ENCODE results near the gene CDH13. TPM values are rescaled to one million over a fixed set of nuclear protein-coding genes. Genes with fewer than 3 reads are reported as not detected.

Gene CDH13
- total RNA-seq, 1 donor from 2014 or later, result not detected

- intact Hi-C loops (cut with micrococcal nuclease), result no loop called here
- Mint-ChIP-seq H3K9me3 (no peaks in the 10 kb centered on the region), H3K27me3 (peaks cover 10% of the 10 kb centered on the region), H3K4me3 (no peak overlapping the region), H3K27ac (no peak overlapping the region), H3K36me3 (ENCODE audit: low read depth) (no peaks in the 10 kb centered on the region), H3K4me1 (no peaks in the 10 kb centered on the region)
- no peak for DNase-seq
- no peak for TF ChIP-seq CTCF (IDR thresholded peaks at IDR 0.05)
- ChIA-PET CTCF (no interaction called here), POLR2A (no interaction called here)
- no peak for ATAC-seq (ENCODE audit: low read depth)
Measured at GRCh38 chr16:82703871-82704768, 77.4 kb downstream of the CDH13 start.

- intact Hi-C loops (cut with micrococcal nuclease), result no loop called here
- no peak for ATAC-seq (ENCODE audit: low read depth)
- Mint-ChIP-seq H3K4me3 (no peak overlapping the region), H3K36me3 (ENCODE audit: low read depth) (no peaks in the 10 kb centered on the region), H3K4me1 (no peaks in the 10 kb centered on the region), H3K27me3 (peaks cover 3% of the 10 kb centered on the region), H3K9me3 (no peaks in the 10 kb centered on the region), H3K27ac (no peak overlapping the region)
- no peak for TF ChIP-seq CTCF (IDR thresholded peaks at IDR 0.05)
- ChIA-PET CTCF (no interaction called here), POLR2A (no interaction called here)
- DNase-seq, result no peak
Measured at GRCh38 chr16:82709987-82710386, 83.2 kb downstream of the CDH13 start.

DNA sequence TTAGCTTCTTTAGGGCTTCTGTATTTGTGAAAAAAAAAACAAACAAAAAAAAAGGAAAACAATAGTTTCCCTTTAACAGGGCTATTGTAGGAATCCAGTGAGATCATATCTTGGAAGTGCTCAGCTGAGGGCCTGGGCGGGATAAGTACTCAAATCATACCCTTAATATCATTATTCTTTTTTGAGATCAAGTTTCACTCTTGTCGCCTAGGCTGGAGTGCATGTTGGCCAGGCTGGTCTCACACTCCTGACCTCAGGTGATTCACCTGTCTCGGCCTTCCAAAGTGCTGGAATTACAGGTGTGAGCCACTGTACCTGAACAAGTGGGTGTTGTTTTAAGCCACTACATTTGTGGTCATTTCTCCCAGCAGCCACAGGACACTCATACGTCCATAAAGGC is 87.0 kb downstream of the CDH13 start:
- no peak overlapping the region for H3K4me3 Mint-ChIP-seq
- no peaks in the 10 kb centered on the region for H3K4me1 Mint-ChIP-seq
- TF ChIP-seq CTCF (IDR thresholded peaks at IDR 0.05), result no peak
- ChIA-PET POLR2A (no interaction called here), CTCF (no interaction called here)
- H3K9me3 Mint-ChIP-seq, result no peaks in the 10 kb centered on the region
- intact Hi-C loops (cut with micrococcal nuclease), result no loop called here
- DNase-seq, result no peak
- ATAC-seq (ENCODE audit: low read depth), result no peak
- H3K27ac Mint-ChIP-seq, result no peak overlapping the region
- peaks cover 3% of the 10 kb centered on the region for H3K27me3 Mint-ChIP-seq
- no peaks in the 10 kb centered on the region for H3K36me3 Mint-ChIP-seq (ENCODE audit: low read depth)

- POLR2A ChIA-PET, result no interaction called here
- Mint-ChIP-seq H3K9me3 (no peaks in the 10 kb centered on the region), H3K4me3 (no peak overlapping the region), H3K27me3 (peaks cover 3% of the 10 kb centered on the region), H3K27ac (no peak overlapping the region), H3K4me1 (no peaks in the 10 kb centered on the region), H3K36me3 (ENCODE audit: low read depth) (no peaks in the 10 kb centered on the region)
- no peak for DNase-seq
- CTCF ChIA-PET, result no interaction called here
- no peak for TF ChIP-seq CTCF (IDR thresholded peaks at IDR 0.05)
- intact Hi-C loops (cut with micrococcal nuclease), result no loop called here
- ATAC-seq (ENCODE audit: low read depth), result no peak
Measured at GRCh38 chr16:82715160-82715559, 88.4 kb downstream of the CDH13 start.

DNA sequence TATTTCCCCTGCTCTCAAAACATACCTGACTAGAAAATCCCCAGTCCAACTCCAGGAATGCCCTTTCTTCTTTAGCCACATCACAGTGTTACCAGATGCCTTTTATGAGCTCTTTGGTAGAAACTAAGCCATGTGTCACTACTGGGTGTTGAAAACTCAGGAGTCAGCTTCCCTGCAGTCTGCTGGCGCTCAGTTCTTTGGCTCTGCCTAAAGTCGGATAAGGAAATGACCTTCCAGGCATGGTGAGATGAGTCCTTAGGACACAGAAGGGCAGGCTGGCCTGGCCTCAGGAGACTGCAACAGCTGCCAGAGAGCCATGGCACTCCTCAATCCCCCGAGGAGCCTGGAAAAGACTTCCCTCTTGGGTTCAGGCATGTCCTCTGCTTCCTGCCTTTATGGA is 89.1 kb downstream of the CDH13 start:
- Mint-ChIP-seq H3K27ac (no peak overlapping the region), H3K4me1 (no peaks in the 10 kb centered on the region), H3K9me3 (no peaks in the 10 kb centered on the region), H3K4me3 (no peak overlapping the region), H3K36me3 (ENCODE audit: low read depth) (no peaks in the 10 kb centered on the region), H3K27me3 (peaks cover 3% of the 10 kb centered on the region)
- ATAC-seq (ENCODE audit: low read depth) (no peak), DNase-seq (no peak)
- ChIA-PET CTCF (no interaction called here), POLR2A (no interaction called here)
- TF ChIP-seq CTCF (IDR thresholded peaks at IDR 0.05), result no peak
- intact Hi-C loops (cut with micrococcal nuclease), result no loop called here

All from activated B cell treated with CpG ODN at 0.5 μM for 24 hours (primary cell).